Measurements from ENCODE around the gene FBLN5. TPM values are rescaled to one million over a fixed set of nuclear protein-coding genes. Genes with fewer than 3 reads are reported as not detected.

FBLN5 gene
- total RNA-seq, 1 experiment from 2014 or later = 3.3 TPM

DNA sequence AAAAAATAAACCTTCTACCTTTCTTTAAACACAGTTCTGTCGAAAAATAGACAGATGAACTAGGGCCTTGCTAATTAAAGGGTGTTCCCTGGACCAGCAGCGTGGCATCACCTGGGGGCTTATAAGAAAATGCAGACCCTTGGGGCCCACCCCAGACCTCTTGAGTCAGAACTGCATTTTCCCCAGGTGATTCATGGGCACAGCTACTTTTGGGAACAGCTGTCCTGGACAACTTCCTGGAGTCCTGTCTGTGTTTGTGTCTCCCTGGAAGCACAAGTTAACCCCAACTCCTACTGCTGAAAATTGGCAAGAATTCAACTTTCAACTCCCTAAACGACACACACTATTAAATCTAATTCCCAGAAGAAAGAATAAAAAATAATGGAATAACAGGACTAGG lies 17.8 kb downstream of the FBLN5 start:
- ATAC-seq (no peak), DNase-seq (ENCODE audit: low read depth, low spot score) (no peak)
- Histone ChIP-seq H3K27me3 (ENCODE audit: insufficient read depth, low read length) (no peaks in the 10 kb centered on the region), H3K79me2 (ENCODE audit: insufficient read depth, low read length) (no peaks in the 10 kb centered on the region), H3K9me3 (ENCODE audit: control insufficient read depth in 1 of 2, insufficient read depth in 1 of 2, low read depth in 1 of 2, low read length in 2 of 2) (no peaks in the 10 kb centered on the region), H3K4me3 (replicated peaks in 1 of 2; ENCODE audit: low read depth in 1 of 2, low read length in 2 of 2) (no peak overlapping the region), H3K9me2 (ENCODE audit: insufficient read depth) (no peaks in the 10 kb centered on the region), H3K4me1 (ENCODE audit: control insufficient read depth in 1 of 2, insufficient read depth in 2 of 2, low read length in 2 of 2) (no peaks in the 10 kb centered on the region), H3K4me2 (ENCODE audit: low read length) (no peak overlapping the region), H4K20me1 (ENCODE audit: insufficient read depth) (no peaks in the 10 kb centered on the region), H2AFZ (ENCODE audit: low read depth, low read length, poor library complexity, severe bottlenecking) (no peak overlapping the region), H3K9ac (ENCODE audit: low read length) (no peak overlapping the region), H3K36me3 (ENCODE audit: control insufficient read depth in 1 of 2, insufficient read depth in 2 of 2, low read length in 2 of 2) (no peaks in the 10 kb centered on the region), H3K27ac (ENCODE audit: low read depth, low read length) (no peak overlapping the region)
- intact Hi-C loops (cut with micrococcal nuclease) = no loop called here
- ChIA-PET CTCF (no interaction called here), POLR2A (no interaction called here), RAD21 (ENCODE audit: low non-redundant PET in 1 of 2, low total read pairs in 2 of 2, uncharacterized antibody in 2 of 2, unreplicated experiment in 2 of 2) (no interaction called here)
- BruUV-seq (replicated peaks) = no TSS peak
- TF ChIP-seq, protein P1, sequence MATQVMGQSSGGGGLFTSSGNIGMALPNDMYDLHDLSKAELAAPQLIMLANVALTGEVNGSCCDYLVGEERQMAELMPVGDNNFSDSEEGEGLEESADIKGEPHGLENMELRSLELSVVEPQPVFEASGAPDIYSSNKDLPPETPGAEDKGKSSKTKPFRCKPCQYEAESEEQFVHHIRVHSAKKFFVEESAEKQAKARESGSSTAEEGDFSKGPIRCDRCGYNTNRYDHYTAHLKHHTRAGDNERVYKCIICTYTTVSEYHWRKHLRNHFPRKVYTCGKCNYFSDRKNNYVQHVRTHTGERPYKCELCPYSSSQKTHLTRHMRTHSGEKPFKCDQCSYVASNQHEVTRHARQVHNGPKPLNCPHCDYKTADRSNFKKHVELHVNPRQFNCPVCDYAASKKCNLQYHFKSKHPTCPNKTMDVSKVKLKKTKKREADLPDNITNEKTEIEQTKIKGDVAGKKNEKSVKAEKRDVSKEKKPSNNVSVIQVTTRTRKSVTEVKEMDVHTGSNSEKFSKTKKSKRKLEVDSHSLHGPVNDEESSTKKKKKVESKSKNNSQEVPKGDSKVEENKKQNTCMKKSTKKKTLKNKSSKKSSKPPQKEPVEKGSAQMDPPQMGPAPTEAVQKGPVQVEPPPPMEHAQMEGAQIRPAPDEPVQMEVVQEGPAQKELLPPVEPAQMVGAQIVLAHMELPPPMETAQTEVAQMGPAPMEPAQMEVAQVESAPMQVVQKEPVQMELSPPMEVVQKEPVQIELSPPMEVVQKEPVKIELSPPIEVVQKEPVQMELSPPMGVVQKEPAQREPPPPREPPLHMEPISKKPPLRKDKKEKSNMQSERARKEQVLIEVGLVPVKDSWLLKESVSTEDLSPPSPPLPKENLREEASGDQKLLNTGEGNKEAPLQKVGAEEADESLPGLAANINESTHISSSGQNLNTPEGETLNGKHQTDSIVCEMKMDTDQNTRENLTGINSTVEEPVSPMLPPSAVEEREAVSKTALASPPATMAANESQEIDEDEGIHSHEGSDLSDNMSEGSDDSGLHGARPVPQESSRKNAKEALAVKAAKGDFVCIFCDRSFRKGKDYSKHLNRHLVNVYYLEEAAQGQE (IDR thresholded peaks at IDR 0.05; ENCODE audit: low read depth) = no peak
- TF ChIP-seq SRF (IDR thresholded peaks at IDR 0.05; ENCODE audit: low read depth) (no peak), EZH2phosphoT487 (IDR thresholded peaks at IDR 0.05; ENCODE audit: borderline replicate concordance) (no peak), CEBPB (IDR thresholded peaks at IDR 0.05; ENCODE audit: low read depth) (no peak), RAD21 (IDR thresholded peaks at IDR 0.05; ENCODE audit: low read depth) (no peak), POLR2A (IDR thresholded peaks at IDR 0.05; ENCODE audit: borderline replicate concordance, extremely low read depth, insufficient read depth, insufficient read length) (no peak), CBX3 (IDR thresholded peaks at IDR 0.05; ENCODE audit: low read depth) (no peak), EGR1 (IDR thresholded peaks at IDR 0.05; ENCODE audit: low read depth) (no peak), SP1 (IDR thresholded peaks at IDR 0.05; ENCODE audit: low read depth) (no peak), POLR2AphosphoS5 (IDR thresholded peaks at IDR 0.05; ENCODE audit: low read depth, low read length) (no peak), JUND (IDR thresholded peaks at IDR 0.05) (no peak), YY1 (IDR thresholded peaks at IDR 0.05; ENCODE audit: extremely low read depth, insufficient replicate concordance, low read depth, low read length) (no peak)
- TF ChIP-seq, protein P2, sequence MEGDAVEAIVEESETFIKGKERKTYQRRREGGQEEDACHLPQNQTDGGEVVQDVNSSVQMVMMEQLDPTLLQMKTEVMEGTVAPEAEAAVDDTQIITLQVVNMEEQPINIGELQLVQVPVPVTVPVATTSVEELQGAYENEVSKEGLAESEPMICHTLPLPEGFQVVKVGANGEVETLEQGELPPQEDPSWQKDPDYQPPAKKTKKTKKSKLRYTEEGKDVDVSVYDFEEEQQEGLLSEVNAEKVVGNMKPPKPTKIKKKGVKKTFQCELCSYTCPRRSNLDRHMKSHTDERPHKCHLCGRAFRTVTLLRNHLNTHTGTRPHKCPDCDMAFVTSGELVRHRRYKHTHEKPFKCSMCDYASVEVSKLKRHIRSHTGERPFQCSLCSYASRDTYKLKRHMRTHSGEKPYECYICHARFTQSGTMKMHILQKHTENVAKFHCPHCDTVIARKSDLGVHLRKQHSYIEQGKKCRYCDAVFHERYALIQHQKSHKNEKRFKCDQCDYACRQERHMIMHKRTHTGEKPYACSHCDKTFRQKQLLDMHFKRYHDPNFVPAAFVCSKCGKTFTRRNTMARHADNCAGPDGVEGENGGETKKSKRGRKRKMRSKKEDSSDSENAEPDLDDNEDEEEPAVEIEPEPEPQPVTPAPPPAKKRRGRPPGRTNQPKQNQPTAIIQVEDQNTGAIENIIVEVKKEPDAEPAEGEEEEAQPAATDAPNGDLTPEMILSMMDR (IDR thresholded peaks at IDR 0.05 in 2 of 3, conservative IDR thresholded peaks at IDR 0.05 in 1 of 3; ENCODE audit: borderline replicate concordance in 1 of 3, insufficient read depth in 1 of 3, low read depth in 2 of 3, low read length in 2 of 3) = no peak
- TF ChIP-seq, protein P3, sequence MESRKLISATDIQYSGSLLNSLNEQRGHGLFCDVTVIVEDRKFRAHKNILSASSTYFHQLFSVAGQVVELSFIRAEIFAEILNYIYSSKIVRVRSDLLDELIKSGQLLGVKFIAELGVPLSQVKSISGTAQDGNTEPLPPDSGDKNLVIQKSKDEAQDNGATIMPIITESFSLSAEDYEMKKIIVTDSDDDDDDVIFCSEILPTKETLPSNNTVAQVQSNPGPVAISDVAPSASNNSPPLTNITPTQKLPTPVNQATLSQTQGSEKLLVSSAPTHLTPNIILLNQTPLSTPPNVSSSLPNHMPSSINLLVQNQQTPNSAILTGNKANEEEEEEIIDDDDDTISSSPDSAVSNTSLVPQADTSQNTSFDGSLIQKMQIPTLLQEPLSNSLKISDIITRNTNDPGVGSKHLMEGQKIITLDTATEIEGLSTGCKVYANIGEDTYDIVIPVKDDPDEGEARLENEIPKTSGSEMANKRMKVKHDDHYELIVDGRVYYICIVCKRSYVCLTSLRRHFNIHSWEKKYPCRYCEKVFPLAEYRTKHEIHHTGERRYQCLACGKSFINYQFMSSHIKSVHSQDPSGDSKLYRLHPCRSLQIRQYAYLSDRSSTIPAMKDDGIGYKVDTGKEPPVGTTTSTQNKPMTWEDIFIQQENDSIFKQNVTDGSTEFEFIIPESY (IDR thresholded peaks at IDR 0.05; ENCODE audit: extremely low read depth, insufficient replicate concordance, low read length) = no peak
